Spinal cord (tissue), 10 donors: ENCODE results near the gene POU6F1. TPM values are rescaled to one million over a fixed set of nuclear protein-coding genes. Genes with fewer than 3 reads are reported as not detected.
A peak's percentile ranks its signal among the peaks of the same experiment; 100 is the strongest.

Experiments used
- DNase-seq, 6 donors: peaks; one replicate each; pipeline versions ENCODE4 v3.0.0 to v3.0.0-alpha.2; 2013 to 2015; ENCODE audit warnings: low spot score in 6 of 6, low read depth in 4 of 6
- H3K27ac ChIP-seq: one replicate; pipeline ENCODE4 v1.5.1; 2013; ENCODE audit warnings: low read depth, low read length, control low read depth
- H3K27me3 ChIP-seq: one replicate; pipeline ENCODE4 v1.6.1; 2013; ENCODE audit warnings: low read length; ENCODE audit not compliant: control insufficient read depth, insufficient read depth
- H3K36me3 ChIP-seq: one replicate; pipeline ENCODE4 v1.6.1; 2013; ENCODE audit warnings: low read length; ENCODE audit not compliant: control insufficient read depth, insufficient read depth
- H3K4me1 ChIP-seq: one replicate; pipeline ENCODE4 v1.6.1; 2013; ENCODE audit warnings: low read length; ENCODE audit not compliant: control insufficient read depth, insufficient read depth
- H3K4me3 ChIP-seq: one replicate; pipeline ENCODE4 v1.5.1; 2013; ENCODE audit warnings: low read depth, low read length, control low read depth
- H3K9me3 ChIP-seq: one replicate; pipeline ENCODE4 v1.6.1; 2013; ENCODE audit warnings: low read length; ENCODE audit not compliant: control insufficient read depth, insufficient read depth
- WGBS: methylation state at CpG from one replicate; pipeline ENCODE4 v1.1.5; 2013; ENCODE audit warnings: missing lambda C conversion rate; ENCODE audit not compliant: insufficient coverage; 5-methylcytosine and 5-hydroxymethylcytosine counted together
- polyA plus RNA-seq, 2 donors: library from polyadenylated mRNA; unstranded; fragments of 120-200 nt; gene quantifications; one replicate each; pipeline ENCODE4 v1.2.1, GENCODE V29; 2013; ENCODE audit not compliant: insufficient read length in 2 of 2
- total RNA-seq, 2 donors: library from RNA; depleted of rRNA in 1 of 2; stranded (reverse); fragments of 120-200 nt in 1 of 2; fragments of >200 nt in 1 of 2; gene quantifications; one replicate each; pipeline versions ENCODE4 v1.2.3 to v1.2.4, GENCODE V29; 2013 to 2014
- donor health status: healthy.

POU6F1 gene
- total and polyA plus RNA-seq, 4 donors: 8.8 to 44.2 (median 21.3) TPM

GRCh38 chr12:51200806-51201205 is 17.1 kb downstream of the POU6F1 start:
- DNase-seq: no peak
- Histone ChIP-seq H3K27ac (no peak overlapping the region), H3K4me3 (no peak overlapping the region), H3K36me3 (peaks cover 64% of the 10 kb centered on the region), H3K9me3 (no peaks in the 10 kb centered on the region), H3K27me3 (no peaks in the 10 kb centered on the region), H3K4me1 (peaks cover 22% of the 10 kb centered on the region)
- WGBS: 100% methylated on average over 6 of the region's 9 CpGs

- Histone ChIP-seq H3K9me3 (no peaks in the 10 kb centered on the region), H3K36me3 (peaks cover 61% of the 10 kb centered on the region), H3K27me3 (no peaks in the 10 kb centered on the region), H3K4me1 (peaks cover 16% of the 10 kb centered on the region), H3K27ac (no peak overlapping the region), H3K4me3 (no peak overlapping the region)
- 93% methylated on average over 5 of the region's 7 CpGs for WGBS
- DNase-seq: no peak
These were observed 17.7 kb downstream of the POU6F1 start for GRCh38 chr12:51200156-51200555.

GRCh38 chr12:51199366-51199945 is 18.4 kb downstream of the POU6F1 start:
- Histone ChIP-seq H3K4me3 (no peak overlapping the region), H3K36me3 (peaks cover 60% of the 10 kb centered on the region), H3K9me3 (no peaks in the 10 kb centered on the region), H3K27ac (no peak overlapping the region), H3K4me1 (peaks cover 11% of the 10 kb centered on the region), H3K27me3 (no peaks in the 10 kb centered on the region)
- WGBS: 92% methylated on average over 9 of the region's 10 CpGs
- DNase-seq: no peak

GRCh38 chr12:51198568-51199365 is 19.1 kb downstream of the POU6F1 start:
- H3K36me3 ChIP-seq: peaks cover 54% of the 10 kb centered on the region
- H3K27ac ChIP-seq: peak overlapping the region; percentile 25
- peak in 1 of 6 donors; percentile 38 for DNase-seq

GRCh38 chr12:51197736-51198567 is 19.9 kb downstream of the POU6F1 start:
- Histone ChIP-seq H3K4me1 (peaks cover 8% of the 10 kb centered on the region), H3K9me3 (no peaks in the 10 kb centered on the region), H3K27ac (peak overlapping the region; percentile 25), H3K4me3 (no peak overlapping the region), H3K36me3 (peaks cover 49% of the 10 kb centered on the region), H3K27me3 (no peaks in the 10 kb centered on the region)
- WGBS: 83% methylated on average over 32 of the region's 38 CpGs
- peak in 1 of 6 donors; percentile 29 for DNase-seq

More at GRCh38 chr12:51198568-51199365, 19.1 kb downstream of the POU6F1 start:
- Histone ChIP-seq H3K9me3 (no peaks in the 10 kb centered on the region), H3K4me3 (no peak overlapping the region), H3K4me1 (peaks cover 8% of the 10 kb centered on the region), H3K27me3 (no peaks in the 10 kb centered on the region)
- WGBS: 69% methylated on average over 13 of the region's 16 CpGs

GRCh38 chr12:51196547-51196946 is 21.3 kb downstream of the POU6F1 start:
- H3K9me3 ChIP-seq: no peaks in the 10 kb centered on the region

GRCh38 chr12:51195841-51196240 is 22.0 kb downstream of the POU6F1 start:
- H3K4me1 ChIP-seq: peaks cover 8% of the 10 kb centered on the region
- H3K36me3 ChIP-seq: peaks cover 61% of the 10 kb centered on the region
- WGBS: 98% methylated on average over 5 of the region's 7 CpGs

More at GRCh38 chr12:51196547-51196946, 21.3 kb downstream of the POU6F1 start:
- Histone ChIP-seq H3K4me1 (peaks cover 8% of the 10 kb centered on the region), H3K4me3 (no peak overlapping the region), H3K27ac (no peak overlapping the region), H3K27me3 (no peaks in the 10 kb centered on the region), H3K36me3 (peaks cover 57% of the 10 kb centered on the region)
- no peak for DNase-seq
- WGBS: 95% methylated on average over 9 of the region's 9 CpGs

GRCh38 chr12:51192284-51192671 is 25.6 kb downstream of the POU6F1 start:
- no peaks in the 10 kb centered on the region for H3K4me1 ChIP-seq
- DNase-seq: no peak
- WGBS: 87% methylated on average over 5 of the region's 5 CpGs
- no peaks in the 10 kb centered on the region for H3K9me3 ChIP-seq
- no peak overlapping the region for H3K27ac ChIP-seq
- peaks cover 49% of the 10 kb centered on the region for H3K36me3 ChIP-seq
- H3K4me3 ChIP-seq: no peak overlapping the region
- no peaks in the 10 kb centered on the region for H3K27me3 ChIP-seq

More at GRCh38 chr12:51195841-51196240, 22.0 kb downstream of the POU6F1 start:
- Histone ChIP-seq H3K9me3 (no peaks in the 10 kb centered on the region), H3K27me3 (no peaks in the 10 kb centered on the region), H3K27ac (no peak overlapping the region), H3K4me3 (no peak overlapping the region)
- no peak for DNase-seq

- Histone ChIP-seq H3K36me3 (peaks cover 44% of the 10 kb centered on the region), H3K4me3 (no peak overlapping the region), H3K27me3 (no peaks in the 10 kb centered on the region), H3K4me1 (no peaks in the 10 kb centered on the region), H3K27ac (no peak overlapping the region), H3K9me3 (no peaks in the 10 kb centered on the region)
- 84% methylated on average over 6 of the region's 12 CpGs for WGBS
- DNase-seq: no peak
These were observed 26.2 kb downstream of the POU6F1 start for GRCh38 chr12:51191516-51192283.
